Activated CD4-positive, CD25-positive, alpha-beta regulatory T cell treated with anti-CD3 and anti-CD28 coated beads, Interleukin-2, amount 50 U/mL, for 72 hours (primary cell): ENCODE results near the gene HAGH.
A peak's percentile ranks its signal among the peaks of the same experiment; 100 is the strongest.

Experiments used
- DNase-seq: peaks from one replicate; pipeline ENCODE4 v3.0.0; 2021

Gene HAGH

GRCh38 chr16:1758923-1759322 lies 67.7 kb downstream of the HAGH start:
- DNase-seq: no peak

- DNase-seq: peak; percentile 14
Observed at GRCh38 chr16:1757714-1758461, 68.7 kb downstream of the HAGH start.
